GM12801 (cell line): Measurements from ENCODE around the gene MOB1B.

Source experiments
- TF ChIP-seq, protein P1 (sequence below): IDR thresholded peaks from one replicate; pipeline ENCODE4 v1.5.1; 2011; ENCODE audit warnings: control low read depth; ENCODE audit not compliant: insufficient read length; ENCODE audit errors: extremely low read depth

MOB1B gene

DNA sequence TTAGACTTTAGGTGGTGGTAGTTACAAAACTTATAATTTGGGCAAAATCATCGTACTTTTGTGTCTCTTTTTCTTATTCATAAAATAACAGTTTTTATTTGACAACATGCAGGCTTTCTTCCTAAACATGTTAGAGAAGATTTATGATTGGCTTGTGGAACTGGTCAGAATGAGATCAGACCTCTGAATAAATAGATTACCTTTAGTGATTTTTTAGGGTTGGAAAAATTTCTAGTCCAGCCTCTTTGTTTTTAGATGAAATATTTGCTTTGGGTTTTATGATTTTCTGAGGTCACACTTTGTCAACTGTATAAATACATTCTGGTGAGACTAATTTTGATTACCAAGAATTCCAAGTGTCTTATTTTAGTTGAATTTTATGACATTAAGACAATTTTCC, 29.2 kb downstream of the MOB1B start:
- TF ChIP-seq, protein P1, sequence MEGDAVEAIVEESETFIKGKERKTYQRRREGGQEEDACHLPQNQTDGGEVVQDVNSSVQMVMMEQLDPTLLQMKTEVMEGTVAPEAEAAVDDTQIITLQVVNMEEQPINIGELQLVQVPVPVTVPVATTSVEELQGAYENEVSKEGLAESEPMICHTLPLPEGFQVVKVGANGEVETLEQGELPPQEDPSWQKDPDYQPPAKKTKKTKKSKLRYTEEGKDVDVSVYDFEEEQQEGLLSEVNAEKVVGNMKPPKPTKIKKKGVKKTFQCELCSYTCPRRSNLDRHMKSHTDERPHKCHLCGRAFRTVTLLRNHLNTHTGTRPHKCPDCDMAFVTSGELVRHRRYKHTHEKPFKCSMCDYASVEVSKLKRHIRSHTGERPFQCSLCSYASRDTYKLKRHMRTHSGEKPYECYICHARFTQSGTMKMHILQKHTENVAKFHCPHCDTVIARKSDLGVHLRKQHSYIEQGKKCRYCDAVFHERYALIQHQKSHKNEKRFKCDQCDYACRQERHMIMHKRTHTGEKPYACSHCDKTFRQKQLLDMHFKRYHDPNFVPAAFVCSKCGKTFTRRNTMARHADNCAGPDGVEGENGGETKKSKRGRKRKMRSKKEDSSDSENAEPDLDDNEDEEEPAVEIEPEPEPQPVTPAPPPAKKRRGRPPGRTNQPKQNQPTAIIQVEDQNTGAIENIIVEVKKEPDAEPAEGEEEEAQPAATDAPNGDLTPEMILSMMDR: no peak

- TF ChIP-seq, protein P1: no peak
Measured at GRCh38 chr4:70932984-70933383, 30.8 kb downstream of the MOB1B start.

DNA sequence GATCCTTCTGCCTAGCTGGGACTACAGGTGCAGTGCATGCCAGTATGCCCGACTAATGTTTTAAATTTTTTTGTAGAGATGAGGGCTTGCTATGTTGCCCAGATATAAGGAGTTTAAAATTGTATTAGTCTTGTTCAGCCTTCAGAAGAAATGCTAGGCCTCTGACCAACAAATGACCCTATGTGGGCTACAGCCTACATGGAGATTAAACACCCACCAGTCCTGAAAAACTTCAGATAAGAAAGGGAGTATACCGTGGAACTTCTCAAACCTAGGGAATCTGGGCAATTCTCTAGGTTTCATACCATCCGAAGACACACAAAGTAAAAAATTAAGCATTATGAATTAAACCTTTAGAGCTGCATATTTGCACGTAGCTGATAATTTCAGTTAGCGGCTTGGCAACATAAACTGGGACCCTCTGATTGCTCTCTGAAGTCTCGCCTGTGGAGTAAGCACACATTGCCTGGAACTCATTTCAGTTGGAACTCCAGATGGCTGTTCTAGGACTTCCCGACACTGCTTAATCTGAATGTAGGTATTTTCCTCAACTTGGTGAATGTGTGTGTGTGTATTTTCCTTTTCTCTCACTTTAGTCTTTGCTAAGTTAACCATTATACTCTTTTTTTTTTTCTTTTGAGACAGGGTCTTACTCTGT, 33.0 kb downstream of the MOB1B start:
- TF ChIP-seq, protein P1: no peak

- TF ChIP-seq, protein P1: no peak
Measured at GRCh38 chr4:70936200-70936787, 34.1 kb downstream of the MOB1B start.

DNA sequence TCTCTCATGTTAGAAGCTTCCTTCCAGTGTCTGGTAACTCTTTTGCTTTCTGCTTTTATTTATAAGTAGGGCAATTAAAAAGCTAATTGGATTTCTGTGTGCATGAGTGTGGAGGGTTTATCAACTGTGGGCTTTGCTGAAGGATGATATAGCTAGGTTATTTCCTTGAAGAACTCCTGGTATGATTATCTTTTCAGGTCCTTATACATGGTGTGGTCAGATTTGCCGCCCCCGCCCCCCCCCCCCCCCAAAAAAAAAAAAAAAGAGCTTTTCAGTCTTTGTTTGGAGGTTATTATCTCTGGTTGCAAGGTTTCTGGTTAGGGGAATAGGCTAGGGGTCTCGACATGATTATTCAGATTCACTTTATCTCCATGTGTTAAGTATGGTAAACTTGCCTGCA, 35.9 kb downstream of the MOB1B start:
- TF ChIP-seq, protein P1: no peak

- TF ChIP-seq, protein P1: no peak
Measured at GRCh38 chr4:70940134-70940533, 38.0 kb downstream of the MOB1B start.

GRCh38 chr4:70943114-70943513, 40.9 kb downstream of the MOB1B start:
- TF ChIP-seq, protein P1: no peak
